ENCODE results near the gene FAM120A. TPM values are rescaled to one million over a fixed set of nuclear protein-coding genes. Genes with fewer than 3 reads are reported as not detected.

FAM120A gene
- polyA plus RNA-seq, 6 donors from 2014 or later = 6.8 to 16.7 (median 11.0) TPM

GRCh38 chr9:93567271-93567959 is 115.9 kb downstream of the FAM120A start:
- no peak for DNase-seq
- Mint-ChIP-seq H3K36me3 (peaks cover 0 to 11% of the 10 kb centered on the region in 2 donors), H3K27me3 (no peaks in the 10 kb centered on the region), H3K27ac (peak overlapping the region; percentile 87 to 96 (median 94)), H3K9me3 (peaks cover 0 to 3% (median 0%) of the 10 kb centered on the region in 7 donors), H3K4me1 (peaks cover 21 to 26% (median 23%) of the 10 kb centered on the region in 3 donors), H3K4me3 (peak overlapping the region; percentile 80 to 92 (median 88))
- ATAC-seq (ENCODE audit: low read depth in 2 of 2) = no peak

DNA sequence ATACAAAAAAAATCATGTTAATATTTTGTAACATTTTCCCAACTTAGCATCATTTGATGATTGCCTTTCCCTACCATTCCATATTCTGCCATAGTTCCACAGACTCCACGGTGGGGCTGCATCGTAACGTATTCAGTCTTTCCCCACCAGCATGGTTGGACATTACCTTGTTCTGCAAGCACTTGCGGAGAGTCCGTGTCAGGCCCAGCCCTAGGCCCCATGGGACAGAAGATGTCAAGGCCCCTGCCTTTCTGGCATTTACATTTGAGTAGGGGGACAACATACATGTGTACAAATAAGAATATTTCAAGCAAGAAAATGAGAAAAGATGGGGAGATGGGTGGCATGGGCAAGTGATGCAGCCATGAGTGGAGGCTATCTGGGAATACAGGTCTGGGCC is 116.7 kb downstream of the FAM120A start:
- peak overlapping the region in 3 of 8 donors; percentile 35 to 91 (median 80) for H3K4me3 Mint-ChIP-seq

GRCh38 chr9:93569621-93570174 is 118.2 kb downstream of the FAM120A start:
- H3K36me3 Mint-ChIP-seq = no peaks in the 10 kb centered on the region
- DNase-seq (no peak), ATAC-seq (ENCODE audit: low read depth in 2 of 2) (no peak)
- peak overlapping the region in 2 of 8 donors; percentile 55 to 81 for H3K4me3 Mint-ChIP-seq
- H3K27ac Mint-ChIP-seq = peak overlapping the region in 2 of 6 donors; percentile 27 to 57
- no peaks in the 10 kb centered on the region for H3K27me3 Mint-ChIP-seq
- peaks cover 23 to 30% (median 26%) of the 10 kb centered on the region in 3 donors for H3K4me1 Mint-ChIP-seq
- peaks cover 0 to 3% (median 0%) of the 10 kb centered on the region in 7 donors for H3K9me3 Mint-ChIP-seq

More for the DNA sequence above, 116.7 kb downstream of the FAM120A start:
- ATAC-seq (ENCODE audit: low read depth in 2 of 2) (no peak), DNase-seq (no peak)
- Mint-ChIP-seq H3K36me3 (peaks cover 0 to 4% of the 10 kb centered on the region in 2 donors), H3K27me3 (no peaks in the 10 kb centered on the region), H3K27ac (no peak overlapping the region), H3K9me3 (peaks cover 0 to 3% (median 0%) of the 10 kb centered on the region in 7 donors), H3K4me1 (peaks cover 21 to 26% (median 23%) of the 10 kb centered on the region in 3 donors)

GRCh38 chr9:93572221-93572620 is 120.7 kb downstream of the FAM120A start:
- ATAC-seq (ENCODE audit: low read depth in 2 of 2) = no peak
- no peaks in the 10 kb centered on the region for H3K27me3 Mint-ChIP-seq
- H3K4me1 Mint-ChIP-seq = peaks cover 21 to 34% (median 27%) of the 10 kb centered on the region in 3 donors
- no peaks in the 10 kb centered on the region for H3K36me3 Mint-ChIP-seq
- peaks cover 0 to 3% (median 0%) of the 10 kb centered on the region in 7 donors for H3K9me3 Mint-ChIP-seq
- peak overlapping the region in 1 of 8 donors; percentile 75 for H3K4me3 Mint-ChIP-seq
- no peak for DNase-seq
- H3K27ac Mint-ChIP-seq = no peak overlapping the region

- Mint-ChIP-seq H3K27ac (peak overlapping the region in 2 of 6 donors; percentile 6 to 47), H3K9me3 (peaks cover 0 to 3% (median 0%) of the 10 kb centered on the region in 7 donors), H3K36me3 (no peaks in the 10 kb centered on the region), H3K4me1 (peaks cover 20 to 34% (median 27%) of the 10 kb centered on the region in 3 donors), H3K4me3 (peak overlapping the region in 2 of 8 donors; percentile 44 to 92), H3K27me3 (no peaks in the 10 kb centered on the region)
- no peak for ATAC-seq (ENCODE audit: low read depth in 2 of 2)
- no peak for DNase-seq
Observed at GRCh38 chr9:93572636-93573515, 121.4 kb downstream of the FAM120A start.

DNA sequence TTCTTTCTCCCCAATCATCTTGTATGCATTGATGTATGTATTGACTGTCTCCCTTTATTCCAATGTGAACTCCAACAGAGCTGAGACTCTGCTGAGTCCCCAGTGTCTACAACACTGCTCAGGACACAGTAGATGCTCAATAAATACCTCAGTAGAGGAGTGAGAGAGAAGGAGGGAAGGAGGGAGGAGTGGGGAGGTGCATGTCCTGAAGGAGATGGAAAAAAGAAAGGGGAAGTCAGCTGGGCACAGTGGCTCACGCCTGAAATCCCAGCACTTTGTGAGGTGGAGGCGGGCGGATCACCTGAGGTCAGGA is 122.0 kb downstream of the FAM120A start:
- Mint-ChIP-seq H3K27ac (peak overlapping the region in 2 of 6 donors; percentile 6 to 47), H3K4me3 (peak overlapping the region in 2 of 8 donors; percentile 77 to 92), H3K27me3 (no peaks in the 10 kb centered on the region), H3K4me1 (peaks cover 26 to 33% (median 32%) of the 10 kb centered on the region in 3 donors), H3K9me3 (peaks cover 0 to 3% (median 0%) of the 10 kb centered on the region in 7 donors), H3K36me3 (no peaks in the 10 kb centered on the region)
- no peak for ATAC-seq (ENCODE audit: low read depth in 2 of 2)
- DNase-seq = no peak

DNA sequence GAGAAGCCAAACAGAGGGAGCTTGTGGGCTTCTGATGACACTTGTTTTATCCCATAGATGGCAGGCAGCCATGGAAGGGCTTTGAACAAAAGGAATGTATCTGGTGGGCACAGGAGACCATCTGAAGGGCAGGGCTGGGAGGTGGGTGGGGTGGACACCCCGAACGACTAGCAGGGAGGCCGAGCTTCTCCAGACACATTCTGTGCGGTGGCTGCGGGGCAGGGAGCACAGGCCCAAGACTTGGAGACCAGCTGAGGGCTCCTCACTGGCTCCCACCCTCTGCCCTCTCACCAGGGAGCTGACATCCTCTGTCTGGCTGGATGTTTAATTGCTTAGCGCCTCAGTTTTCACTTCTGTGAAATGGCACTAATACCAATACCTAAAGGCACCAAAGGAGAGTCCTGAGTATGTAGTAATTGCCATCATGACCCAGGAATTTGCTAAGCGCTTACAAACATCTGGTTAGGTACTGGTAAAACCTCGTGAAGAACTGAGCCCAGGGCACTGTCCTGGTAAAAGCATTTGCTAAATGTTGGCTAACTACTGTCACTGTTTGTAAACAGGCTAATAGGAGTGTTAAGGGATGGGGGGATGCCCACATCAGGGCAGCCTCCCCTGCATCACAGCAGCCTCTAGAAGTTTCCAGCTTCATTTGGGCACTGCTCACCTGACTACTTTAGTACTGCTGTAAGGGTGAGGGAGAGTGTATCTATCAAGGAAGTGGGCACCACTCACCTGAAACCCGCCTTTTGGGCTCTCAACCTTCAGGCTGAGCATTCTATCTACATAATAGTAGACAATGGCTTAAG is 122.8 kb downstream of the FAM120A start:
- no peak for ATAC-seq (ENCODE audit: low read depth in 2 of 2)
- Mint-ChIP-seq H3K27ac (peak overlapping the region in 3 of 6 donors; percentile 47 to 84 (median 70)), H3K4me1 (peaks cover 31 to 40% (median 33%) of the 10 kb centered on the region in 3 donors), H3K9me3 (peaks cover 0 to 3% (median 0%) of the 10 kb centered on the region in 7 donors), H3K36me3 (no peaks in the 10 kb centered on the region), H3K4me3 (peak overlapping the region in 7 of 8 donors; percentile 31 to 98 (median 85)), H3K27me3 (no peaks in the 10 kb centered on the region)
- DNase-seq = no peak

DNA sequence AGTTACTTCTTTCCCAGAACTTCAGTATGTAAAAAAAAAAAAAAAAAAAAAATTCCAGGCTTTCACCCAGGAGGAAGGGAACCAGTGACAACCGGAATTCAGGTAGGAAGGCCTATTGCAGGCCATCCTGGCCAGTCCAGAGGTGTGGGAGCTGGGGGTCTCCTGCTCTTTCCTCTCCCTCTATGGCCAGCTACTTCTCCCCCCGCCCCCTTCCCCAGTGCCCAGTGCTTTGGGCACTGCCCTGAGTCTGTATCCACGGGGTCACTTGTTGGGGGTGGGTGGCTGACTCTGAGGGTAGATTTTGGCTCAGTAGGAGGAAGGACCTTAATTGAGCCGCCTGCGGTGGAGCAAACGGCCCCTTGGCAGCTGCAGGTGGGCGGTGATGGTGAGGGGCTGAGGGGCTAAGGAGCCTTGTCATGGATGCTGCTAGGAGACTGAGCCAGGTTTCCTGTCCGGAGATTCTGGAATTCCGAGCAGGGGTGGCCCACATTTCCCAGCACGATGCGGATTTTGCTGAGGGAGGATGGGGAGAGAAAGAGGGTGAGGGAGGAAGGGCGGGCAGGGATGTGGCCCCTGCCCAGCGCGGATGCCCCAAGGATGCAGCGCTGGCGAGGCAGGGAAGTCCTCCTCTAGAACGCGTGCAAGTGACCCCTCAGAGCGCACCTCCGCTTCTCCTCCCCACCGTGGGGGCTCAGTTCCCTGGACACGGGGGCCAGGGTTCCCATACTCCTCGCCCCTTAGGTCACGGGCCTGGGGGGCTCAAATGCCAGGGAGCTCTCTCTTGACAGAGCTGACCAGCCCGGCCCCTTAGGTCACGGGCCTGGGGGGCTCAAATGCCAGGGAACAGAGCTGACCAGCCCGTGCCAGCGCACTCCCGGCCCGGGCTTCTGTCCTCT is 123.7 kb downstream of the FAM120A start:
- H3K27ac Mint-ChIP-seq = peak overlapping the region; percentile 44 to 97 (median 88)
- no peaks in the 10 kb centered on the region for H3K27me3 Mint-ChIP-seq
- H3K36me3 Mint-ChIP-seq = no peaks in the 10 kb centered on the region
- ATAC-seq (ENCODE audit: low read depth in 2 of 2) (no peak), DNase-seq (no peak)
- peaks cover 0 to 3% (median 0%) of the 10 kb centered on the region in 7 donors for H3K9me3 Mint-ChIP-seq
- peak overlapping the region; percentile 84 to 98 (median 92) for H3K4me3 Mint-ChIP-seq
- peaks cover 30 to 43% (median 31%) of the 10 kb centered on the region in 3 donors for H3K4me1 Mint-ChIP-seq

- Mint-ChIP-seq H3K4me1 (peaks cover 29 to 50% (median 36%) of the 10 kb centered on the region in 3 donors), H3K27me3 (no peaks in the 10 kb centered on the region), H3K36me3 (no peaks in the 10 kb centered on the region), H3K4me3 (peak overlapping the region; percentile 84 to 98 (median 92)), H3K27ac (peak overlapping the region; percentile 84 to 97 (median 92)), H3K9me3 (no peaks in the 10 kb centered on the region)
- DNase-seq (peak; percentile 42), ATAC-seq (ENCODE audit: low read depth in 2 of 2) (peak; percentile 45 to 58)
Observed at GRCh38 chr9:93575796-93576257, 124.3 kb downstream of the FAM120A start.

DNA sequence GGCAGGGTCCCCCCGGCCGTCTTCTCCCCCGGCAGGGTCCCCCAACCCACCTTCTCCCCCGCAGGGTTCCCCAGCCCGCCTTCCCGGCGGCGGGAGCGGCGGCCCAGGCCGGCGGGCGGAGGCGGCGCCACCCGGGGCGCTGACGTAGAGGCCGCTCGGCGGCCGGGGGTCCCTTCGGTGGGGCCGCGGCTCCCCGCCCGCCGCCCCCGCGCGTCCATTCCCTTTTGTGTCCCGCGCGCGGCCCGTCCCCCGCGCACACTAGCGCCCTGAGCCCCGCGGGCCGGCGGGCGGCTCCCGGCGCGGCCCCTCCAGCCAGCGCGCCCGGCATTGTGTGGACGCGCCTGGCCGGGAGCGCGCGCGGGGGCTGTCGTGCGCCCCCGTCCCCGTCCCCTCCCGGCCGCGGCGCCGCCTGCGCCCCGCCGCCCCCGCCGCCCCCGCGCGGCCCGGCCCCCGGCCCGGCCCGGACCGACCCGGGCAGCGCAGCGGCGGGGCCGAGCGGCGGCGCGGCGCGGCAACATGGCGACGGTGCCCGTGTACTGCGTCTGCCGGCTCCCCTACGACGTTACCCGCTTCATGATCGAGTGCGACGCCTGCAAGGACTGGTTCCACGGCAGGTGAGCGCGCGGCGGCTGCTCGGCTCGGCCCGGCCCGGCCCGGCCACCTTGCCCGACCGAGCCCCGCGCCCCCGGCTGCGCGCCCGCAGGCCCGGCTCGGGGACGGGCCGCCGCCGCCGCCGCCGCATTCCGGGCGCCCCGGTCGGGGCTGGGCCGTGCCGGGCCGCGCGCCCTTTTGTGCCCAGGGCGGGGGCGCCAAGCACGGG is 125.0 kb downstream of the FAM120A start, which contains the start of gene PHF2:
Gene PHF2, plus strand, starts transcription at position 327 of the 820 bp plus-strand sequence. Its CDS starts 190 bp downstream, at position 517.
- DNase-seq = peak; percentile 33
- Mint-ChIP-seq H3K4me3 (peak within 1 kb of the TSS; percentile 84 to 98 (median 92)), H3K27me3 (no peaks in the 10 kb centered on the region), H3K36me3 (no peaks in the 10 kb centered on the region), H3K27ac (peak within 1 kb of the TSS; percentile 85 to 97 (median 92)), H3K4me1 (peaks cover 34 to 56% (median 41%) of the 10 kb centered on the region in 3 donors), H3K9me3 (no peaks in the 10 kb centered on the region)
- ATAC-seq (ENCODE audit: low read depth in 2 of 2) = peak; percentile 62 to 70

Data from naive B cell (primary cell).